Adrenal gland (tissue), 12 donors: ENCODE measurements around the gene SAMHD1. TPM values are rescaled to one million over a fixed set of nuclear protein-coding genes. Genes with fewer than 3 reads are reported as not detected.
A peak's percentile ranks its signal among the peaks of the same experiment; 100 is the strongest.
"Not testable (repeated sequence)": the region's sequence is repeated elsewhere in the genome, so short reads cannot be mapped to it uniquely, and the experiment has no call there.

Source experiments
- DNase-seq, 7 donors: peaks; one replicate each; pipeline ENCODE4 v3.0.0-alpha.2; 2019 to 2020
- H3K27ac ChIP-seq, 5 donors: fragments of 200-600 bp; sonication (generic) in 4 of 5; 1 replicate in 3 of 5; 2 replicates in 2 of 5; pipeline versions ENCODE4 v1.5.1 to v1.8.0; 2016 to 2020; ENCODE audit warnings: mild to moderate bottlenecking in 1 of 5
- H3K27me3 ChIP-seq: fragments of 200-600 bp; 2 replicates; pipeline ENCODE4 v1.8.0; 2021
- H3K36me3 ChIP-seq, 2 donors: fragments of 200-600 bp; replicated peaks in 1 of 2; 1 replicate in 1 of 2; 2 replicates in 1 of 2; pipeline versions ENCODE4 v1.5.1 to v1.8.0; 2018 to 2022
- H3K4me1 ChIP-seq, 2 donors: fragments of 200-600 bp; replicated peaks in 1 of 2; 1 replicate in 1 of 2; 2 replicates in 1 of 2; pipeline versions ENCODE4 v1.5.1 to v1.8.0; 2018 to 2021
- H3K4me3 ChIP-seq, 4 donors: fragments of 200-600 bp; sonication (generic) in 3 of 4; one replicate each; pipeline ENCODE4 v1.5.1; 2016 to 2018
- H3K9me3 ChIP-seq, 3 donors: fragments of 200-600 bp; sonication (generic) in 1 of 3; replicated peaks in 1 of 3; 1 replicate in 2 of 3; 2 replicates in 1 of 3; pipeline versions ENCODE4 v1.5.1 to v1.8.0; 2016 to 2021
- CTCF ChIP-seq, 6 experiments: fragments of 450-650 bp in 4 of 6; fragments of 200-600 bp in 2 of 6; sonication (generic) in 1 of 6; IDR thresholded peaks; 1 replicate in 5 of 6; 2 replicates in 1 of 6; pipeline versions ENCODE4 v1.5.1 to v1.8.0; 2016 to 2021; ENCODE audit warnings: antibody characterized with exemption in 6 of 6, mild to moderate bottlenecking in 2 of 6, moderate library complexity in 1 of 6
- POLR2A ChIP-seq, 2 donors: fragments of 450-650 bp; IDR thresholded peaks; one replicate each; pipeline ENCODE4 v1.6.1; 2017; ENCODE audit warnings: antibody characterized with exemption in 2 of 2, mild to moderate bottlenecking in 2 of 2, moderate library complexity in 1 of 2
- WGBS, 4 donors: extraction: QIAGEN DNeasy Blood & Tissue Kit in 2 of 4; methylation state at CpG; one replicate each; pipeline versions ENCODE4 v1.1.5 to v1.1.7; 2013 to 2017; 5-methylcytosine and 5-hydroxymethylcytosine counted together
- intact Hi-C, 2 donors: fragments of 100-400 bp; cut with DNase I; formaldehyde crosslinking; loops; one replicate each; pipeline versions ENCODE4 v1.14.1 to v1.15.0; 2022 to 2023
- polyA plus RNA-seq, 3 donors: library from polyadenylated mRNA; stranded (reverse); fragments of 200-250 nt in 2 of 3; fragments of 350-450 nt in 1 of 3; fragmentation: Illumina TruSeq in 1 of 3; extraction: RNeasy Lipid Tissue Mini Kit (QIAGEN cat#74804) in 1 of 3; gene quantifications; one replicate each; pipeline ENCODE4 v1.2.3, GENCODE V29; 2013 to 2014
- total RNA-seq, 9 donors: library from RNA; depleted of rRNA in 4 of 9; stranded (reverse); fragments of >200 nt in 4 of 9; fragments of 120-200 nt in 1 of 9; fragmentation: NEBNext Ultra II Directional in 1 of 9; extraction: Animal tissue kit (Norgen Biotek cat#: 25700) in 1 of 9; gene quantifications; one replicate each; pipeline versions ENCODE4 v1.1.0 to v1.2.4, GENCODE V29; 2013 to 2023
- donor health status: healthy with polysubstance abuse.
- donor health status: Bipolar disorder and iron deficiency.
- donor health status: DM: yes; HTN: yes; CAD: no.
- donor health status: DM: no; HTN: no; CAD: no.
- donor health status: DM: no; HTN: no; CAD: no.
- donor health status: DM: yes; HTN: yes; CAD: no.

Gene SAMHD1
- total and polyA plus RNA-seq, 12 donors, result 27.1 to 232 (median 92.1) TPM

GRCh38 chr20:36936341-36936740 lies 15.2 kb downstream of the SAMHD1 start:
- Histone ChIP-seq H3K4me3 (peak overlapping the region in 1 of 4 donors; percentile 12), H3K27me3 (no peaks in the 10 kb centered on the region), H3K9me3 (no peaks in the 10 kb centered on the region), H3K4me1 (peaks cover 43 to 73% of the 10 kb centered on the region in 2 donors), H3K27ac (peak overlapping the region in 3 of 5 donors; percentile 37 to 77 (median 72)), H3K36me3 (peaks cover 0 to 33% of the 10 kb centered on the region in 2 donors)
- WGBS, 4 donors, result 70 to 96% (median 81%) methylated on average over 8 of the region's 8 CpGs
- DNase-seq, result peak in 3 of 7 donors; percentile 8 to 52 (median 20)
- intact Hi-C loops, result no loop called here
- no peak for TF ChIP-seq CTCF (IDR thresholded peaks at IDR 0.05)
- no peak for TF ChIP-seq POLR2A (IDR thresholded peaks at IDR 0.05)

GRCh38 chr20:36933571-36933970 lies 17.9 kb downstream of the SAMHD1 start:
- H3K9me3 ChIP-seq, H3K27me3 ChIP-seq, intact Hi-C loops, H3K4me3 ChIP-seq: not testable (repeated sequence)
- H3K36me3 ChIP-seq, result peaks cover 0 to 57% of the 10 kb centered on the region in 2 donors
- peak overlapping the region in 1 of 5 donors; percentile 1 for H3K27ac ChIP-seq
- WGBS, 4 donors, result 94 to 98% (median 94%) methylated on average over 15 to 16 of the region's 16 CpGs
- peaks cover 22 to 66% of the 10 kb centered on the region in 2 donors for H3K4me1 ChIP-seq
- DNase-seq, result peak in 1 of 7 donors; percentile 13

GRCh38 chr20:36932476-36933426 lies 18.8 kb downstream of the SAMHD1 start:
- peak overlapping the region in 1 of 5 donors; percentile 1 for H3K27ac ChIP-seq
- H3K27me3 ChIP-seq, result no peaks in the 10 kb centered on the region
- WGBS, 4 donors, result 55 to 65% (median 64%) methylated on average over 11 of the region's 11 CpGs
- peak in 1 of 7 donors; percentile 21 for DNase-seq
- H3K36me3 ChIP-seq, result peaks cover 0 to 56% of the 10 kb centered on the region in 2 donors
- TF ChIP-seq CTCF (IDR thresholded peaks at IDR 0.05) (no peak), POLR2A (IDR thresholded peaks at IDR 0.05) (no peak)
- H3K4me3 ChIP-seq, result no peak overlapping the region
- H3K4me1 ChIP-seq, result peaks cover 14 to 58% of the 10 kb centered on the region in 2 donors
- intact Hi-C loops, result no loop called here
- H3K9me3 ChIP-seq, result no peaks in the 10 kb centered on the region

GRCh38 chr20:36932067-36932466 lies 19.4 kb downstream of the SAMHD1 start:
- WGBS, 4 donors, result 78 to 91% (median 89%) methylated on average over 12 of the region's 12 CpGs
- H3K27ac ChIP-seq, H3K9me3 ChIP-seq, intact Hi-C loops, H3K4me3 ChIP-seq, H3K27me3 ChIP-seq: not testable (repeated sequence)
- peaks cover 9 to 51% of the 10 kb centered on the region in 2 donors for H3K4me1 ChIP-seq
- peak in 2 of 7 donors; percentile 20 to 59 for DNase-seq
- H3K36me3 ChIP-seq, result peaks cover 0 to 63% of the 10 kb centered on the region in 2 donors

- peak in 1 of 7 donors; percentile 41 for DNase-seq
- peaks cover 0 to 67% of the 10 kb centered on the region in 2 donors for H3K36me3 ChIP-seq
- no peaks in the 10 kb centered on the region for H3K9me3 ChIP-seq
- H3K4me1 ChIP-seq, result peaks cover 0 to 34% of the 10 kb centered on the region in 2 donors
- H3K4me3 ChIP-seq, result no peak overlapping the region
- H3K27me3 ChIP-seq, result no peaks in the 10 kb centered on the region
- intact Hi-C loops, result no loop called here
- WGBS, 4 donors, result 88 to 97% (median 93%) methylated on average over 6 of the region's 6 CpGs
- TF ChIP-seq CTCF (IDR thresholded peaks at IDR 0.05) (no peak), POLR2A (IDR thresholded peaks at IDR 0.05) (no peak)
- no peak overlapping the region for H3K27ac ChIP-seq
Observed at GRCh38 chr20:36929691-36930090, 21.8 kb downstream of the SAMHD1 start.
